Tibial nerve (tissue), 4 donors: ENCODE data around the gene SSR3. TPM values are rescaled to one million over a fixed set of nuclear protein-coding genes. Genes with fewer than 3 reads are reported as not detected.
"Not testable (repeated sequence)": the region's sequence is repeated elsewhere in the genome, so short reads cannot be mapped to it uniquely, and the experiment has no call there.

Experiments
- DNase-seq, 2 donors: peaks; one replicate each; pipeline ENCODE4 v3.0.0-alpha.2; 2019; ENCODE audit warnings: low spot score in 2 of 2
- H3K27ac ChIP-seq, 4 donors: fragments of 200-600 bp; sonication (generic) in 3 of 4; one replicate each; pipeline ENCODE4 v1.5.1; 2017 to 2019; ENCODE audit warnings: mild to moderate bottlenecking in 1 of 4
- H3K27me3 ChIP-seq, 2 donors: fragments of 200-600 bp; sonication (generic) in 1 of 2; one replicate each; pipeline versions ENCODE4 v1.5.1 to v1.6.0; 2017 to 2019
- H3K36me3 ChIP-seq, 3 donors: fragments of 200-600 bp; sonication (generic); one replicate each; pipeline ENCODE4 v1.5.1; 2018 to 2019
- H3K4me1 ChIP-seq, 4 donors: fragments of 200-600 bp; sonication (generic) in 3 of 4; one replicate each; pipeline ENCODE4 v1.5.1; 2017 to 2019
- H3K4me3 ChIP-seq, 4 donors: fragments of 200-600 bp; sonication (generic) in 3 of 4; one replicate each; pipeline ENCODE4 v1.5.1; 2017 to 2019; ENCODE audit warnings: mild to moderate bottlenecking in 1 of 4, moderate library complexity in 1 of 4
- H3K9me3 ChIP-seq, 4 donors: fragments of 200-600 bp; sonication (generic) in 3 of 4; one replicate each; pipeline ENCODE4 v1.5.1; 2017 to 2019
- EP300 ChIP-seq, 2 donors: sonication (generic); formaldehyde crosslinking; IDR thresholded peaks; one replicate each; pipeline ENCODE4 v1.6.1; 2017; ENCODE audit warnings: antibody characterized with exemption in 2 of 2, mild to moderate bottlenecking in 1 of 2
- POLR2A ChIP-seq, 2 donors: fragments of 450-650 bp; IDR thresholded peaks; one replicate each; pipeline ENCODE4 v1.6.1; 2017; ENCODE audit warnings: antibody characterized with exemption in 2 of 2, mild to moderate bottlenecking in 2 of 2, moderate library complexity in 2 of 2
- WGBS, 2 donors: methylation state at CpG; one replicate each; pipeline ENCODE4 v1.1.5; 2018; 5-methylcytosine and 5-hydroxymethylcytosine counted together
- total RNA-seq, 4 donors: library from RNA; depleted of rRNA; stranded (reverse); fragments of >200 nt; gene quantifications; one replicate each; pipeline ENCODE4 v1.1.0, GENCODE V29; 2016
- TF ChIP-seq, protein P1 (sequence below), 5 experiments: fragments of 200-600 bp in 3 of 5; fragments of 450-650 bp in 2 of 5; sonication (generic) in 3 of 5; IDR thresholded peaks; one replicate each; pipeline ENCODE4 v1.5.1; 2016 to 2019; ENCODE audit warnings: antibody characterized with exemption in 5 of 5, mild to moderate bottlenecking in 3 of 5, moderate library complexity in 2 of 5

Gene SSR3
- total RNA-seq, 4 donors from 2014 or later, result 73.2 to 88.5 (median 79.0) TPM

DNA sequence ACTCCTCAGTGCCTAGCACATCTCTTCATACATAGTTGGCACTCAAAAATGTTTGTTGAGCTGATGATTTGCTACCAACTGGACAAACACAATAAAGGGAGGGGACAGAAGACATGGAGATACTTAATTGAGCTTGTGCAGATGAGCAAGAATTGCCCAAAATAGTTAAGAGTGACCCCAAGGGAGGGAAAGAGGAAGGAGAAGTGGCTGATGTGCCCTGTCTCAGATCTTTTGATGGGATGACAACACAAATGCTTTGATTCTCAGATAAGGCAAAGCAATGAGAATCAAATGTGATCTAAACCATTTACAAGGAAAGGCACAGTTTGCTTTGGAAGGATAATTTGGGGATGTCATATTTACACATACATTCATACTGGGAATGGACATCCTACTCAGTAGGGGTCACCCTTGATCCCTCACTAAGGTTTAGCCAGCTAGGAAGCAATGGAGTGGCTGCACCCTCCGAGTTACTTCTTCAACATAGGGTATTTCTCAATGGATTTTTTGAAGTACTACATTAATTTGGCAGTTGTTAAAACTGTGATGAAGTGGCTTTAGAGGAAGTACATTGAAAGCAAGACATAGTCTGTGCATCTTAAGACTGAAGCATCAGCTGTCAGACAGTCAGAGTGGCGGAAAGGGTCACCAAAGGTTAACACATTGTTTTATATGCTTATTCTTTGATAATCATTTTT lies 21.9 kb upstream of the SSR3 start:
- H3K4me3 ChIP-seq, result no peak overlapping the region
- no peaks in the 10 kb centered on the region for H3K36me3 ChIP-seq
- peak overlapping the region in 1 of 4 donors; percentile 8 for H3K27ac ChIP-seq
- DNase-seq, result no peak
- no peaks in the 10 kb centered on the region for H3K27me3 ChIP-seq
- 78 to 84% methylated on average over 2 of the region's 2 CpGs for WGBS, 2 donors
- H3K9me3 ChIP-seq, result no peaks in the 10 kb centered on the region
- TF ChIP-seq, protein P1, sequence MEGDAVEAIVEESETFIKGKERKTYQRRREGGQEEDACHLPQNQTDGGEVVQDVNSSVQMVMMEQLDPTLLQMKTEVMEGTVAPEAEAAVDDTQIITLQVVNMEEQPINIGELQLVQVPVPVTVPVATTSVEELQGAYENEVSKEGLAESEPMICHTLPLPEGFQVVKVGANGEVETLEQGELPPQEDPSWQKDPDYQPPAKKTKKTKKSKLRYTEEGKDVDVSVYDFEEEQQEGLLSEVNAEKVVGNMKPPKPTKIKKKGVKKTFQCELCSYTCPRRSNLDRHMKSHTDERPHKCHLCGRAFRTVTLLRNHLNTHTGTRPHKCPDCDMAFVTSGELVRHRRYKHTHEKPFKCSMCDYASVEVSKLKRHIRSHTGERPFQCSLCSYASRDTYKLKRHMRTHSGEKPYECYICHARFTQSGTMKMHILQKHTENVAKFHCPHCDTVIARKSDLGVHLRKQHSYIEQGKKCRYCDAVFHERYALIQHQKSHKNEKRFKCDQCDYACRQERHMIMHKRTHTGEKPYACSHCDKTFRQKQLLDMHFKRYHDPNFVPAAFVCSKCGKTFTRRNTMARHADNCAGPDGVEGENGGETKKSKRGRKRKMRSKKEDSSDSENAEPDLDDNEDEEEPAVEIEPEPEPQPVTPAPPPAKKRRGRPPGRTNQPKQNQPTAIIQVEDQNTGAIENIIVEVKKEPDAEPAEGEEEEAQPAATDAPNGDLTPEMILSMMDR (IDR thresholded peaks at IDR 0.05), result no peak
- no peak for TF ChIP-seq EP300 (IDR thresholded peaks at IDR 0.05)
- no peak for TF ChIP-seq POLR2A (IDR thresholded peaks at IDR 0.05)
- peaks cover 0 to 12% (median 3%) of the 10 kb centered on the region in 4 donors for H3K4me1 ChIP-seq

DNA sequence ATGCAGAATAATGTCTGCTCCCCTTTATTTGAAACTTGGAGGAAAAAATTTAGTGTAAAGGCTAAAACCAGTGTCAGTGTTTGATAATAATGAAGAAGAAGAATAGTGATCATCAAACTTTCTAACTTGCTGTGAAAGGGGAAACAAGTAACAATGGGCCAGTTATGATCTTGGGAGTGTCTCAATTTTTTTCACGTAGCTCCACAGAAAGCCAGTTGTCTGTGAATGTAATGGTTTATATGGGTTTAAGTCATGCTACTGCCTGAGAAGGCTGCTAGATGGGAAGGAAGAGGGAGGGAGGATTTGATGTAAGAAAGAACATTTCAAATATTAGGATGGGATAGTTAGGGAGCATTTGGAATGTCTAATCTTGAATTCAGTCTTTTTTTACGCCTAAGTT lies 21.1 kb upstream of the SSR3 start:
- TF ChIP-seq, protein P1 (IDR thresholded peaks at IDR 0.05), result no peak
- TF ChIP-seq POLR2A (IDR thresholded peaks at IDR 0.05) (no peak), EP300 (IDR thresholded peaks at IDR 0.05) (no peak)
- no peak for DNase-seq
- Histone ChIP-seq H3K27ac (peak overlapping the region in 1 of 4 donors; percentile 8), H3K36me3 (no peaks in the 10 kb centered on the region), H3K27me3 (no peaks in the 10 kb centered on the region), H3K4me3 (no peak overlapping the region), H3K9me3 (no peaks in the 10 kb centered on the region), H3K4me1 (peaks cover 0 to 12% (median 3%) of the 10 kb centered on the region in 4 donors)
- 43 to 53% methylated on average over 2 of the region's 2 CpGs for WGBS, 2 donors

DNA sequence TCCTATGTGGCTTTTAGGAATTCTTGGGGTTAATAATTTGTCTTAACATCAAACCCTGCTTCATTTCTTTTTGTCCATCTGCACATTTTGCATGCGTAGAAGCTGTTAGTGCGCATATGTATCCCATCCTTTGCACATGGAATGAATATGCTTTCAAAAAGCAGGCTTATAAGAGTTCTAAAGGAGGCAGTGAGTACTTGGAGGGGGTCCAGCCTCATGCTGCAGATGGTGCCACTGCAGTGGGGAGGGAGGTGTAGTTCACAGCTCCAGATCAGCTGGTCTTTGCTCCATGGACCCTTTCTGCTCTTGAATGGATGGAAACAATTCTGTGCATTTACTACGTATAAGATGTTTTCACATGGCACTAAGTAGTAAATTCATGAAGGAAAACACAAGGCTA lies 20.7 kb upstream of the SSR3 start:
- TF ChIP-seq, protein P1 (IDR thresholded peaks at IDR 0.05), result no peak
- TF ChIP-seq EP300 (IDR thresholded peaks at IDR 0.05), result no peak
- no peak for TF ChIP-seq POLR2A (IDR thresholded peaks at IDR 0.05)
- peaks cover 0 to 12% (median 3%) of the 10 kb centered on the region in 4 donors for H3K4me1 ChIP-seq
- no peaks in the 10 kb centered on the region for H3K9me3 ChIP-seq
- no peak overlapping the region for H3K27ac ChIP-seq
- no peaks in the 10 kb centered on the region for H3K27me3 ChIP-seq
- WGBS, 2 donors, result 49 to 60% methylated on average over 3 of the region's 3 CpGs
- no peaks in the 10 kb centered on the region for H3K36me3 ChIP-seq
- DNase-seq, result no peak
- no peak overlapping the region for H3K4me3 ChIP-seq

DNA sequence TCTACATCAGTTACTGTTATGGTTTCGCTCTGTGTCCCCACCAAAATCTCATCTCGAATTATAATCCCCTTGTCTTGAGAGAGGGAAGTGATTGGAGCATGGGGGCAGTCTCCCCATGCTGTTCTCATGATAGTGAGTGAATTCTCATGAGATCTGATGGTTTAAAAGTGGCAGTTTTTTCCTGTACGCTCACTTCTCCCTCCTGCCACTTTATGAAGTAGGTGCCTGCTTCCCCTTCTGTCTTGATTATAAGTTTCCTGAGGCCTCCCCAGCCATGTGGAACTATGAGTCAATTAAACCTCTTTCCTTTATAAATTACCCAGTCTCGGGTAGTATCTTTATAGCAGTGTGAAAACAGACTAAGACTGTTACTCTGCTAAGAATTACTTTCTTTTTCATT lies 15.0 kb upstream of the SSR3 start:
- not testable (repeated sequence) for H3K4me3 ChIP-seq, H3K27me3 ChIP-seq, H3K36me3 ChIP-seq, H3K9me3 ChIP-seq, H3K27ac ChIP-seq, DNase-seq, H3K4me1 ChIP-seq
- WGBS, 2 donors, result 67 to 71% methylated on average over 4 of the region's 4 CpGs

DNA sequence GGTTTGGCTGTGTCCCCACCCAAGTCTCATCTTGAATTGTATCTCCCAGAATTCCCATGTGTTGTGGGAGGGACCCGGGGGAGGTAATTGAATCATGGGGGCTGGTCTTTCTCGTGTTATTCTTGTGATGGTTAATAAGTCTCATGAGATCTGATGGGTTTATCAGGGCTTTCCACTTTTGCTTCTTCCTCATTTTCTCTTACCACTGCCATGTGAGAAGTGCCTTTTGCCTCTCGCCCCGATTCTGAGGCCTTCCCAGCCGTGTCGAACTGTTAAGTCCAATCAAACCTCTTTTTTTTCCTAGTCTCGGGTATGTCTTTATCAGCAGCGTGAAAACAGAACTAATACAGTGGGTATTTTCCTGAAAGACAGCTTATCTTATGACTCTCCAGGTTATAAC lies 14.1 kb upstream of the SSR3 start:
- not testable (repeated sequence) for DNase-seq, H3K27ac ChIP-seq, H3K9me3 ChIP-seq, H3K4me1 ChIP-seq, H3K4me3 ChIP-seq, H3K27me3 ChIP-seq, H3K36me3 ChIP-seq
- 86 to 90% methylated on average over 8 of the region's 8 CpGs for WGBS, 2 donors

DNA sequence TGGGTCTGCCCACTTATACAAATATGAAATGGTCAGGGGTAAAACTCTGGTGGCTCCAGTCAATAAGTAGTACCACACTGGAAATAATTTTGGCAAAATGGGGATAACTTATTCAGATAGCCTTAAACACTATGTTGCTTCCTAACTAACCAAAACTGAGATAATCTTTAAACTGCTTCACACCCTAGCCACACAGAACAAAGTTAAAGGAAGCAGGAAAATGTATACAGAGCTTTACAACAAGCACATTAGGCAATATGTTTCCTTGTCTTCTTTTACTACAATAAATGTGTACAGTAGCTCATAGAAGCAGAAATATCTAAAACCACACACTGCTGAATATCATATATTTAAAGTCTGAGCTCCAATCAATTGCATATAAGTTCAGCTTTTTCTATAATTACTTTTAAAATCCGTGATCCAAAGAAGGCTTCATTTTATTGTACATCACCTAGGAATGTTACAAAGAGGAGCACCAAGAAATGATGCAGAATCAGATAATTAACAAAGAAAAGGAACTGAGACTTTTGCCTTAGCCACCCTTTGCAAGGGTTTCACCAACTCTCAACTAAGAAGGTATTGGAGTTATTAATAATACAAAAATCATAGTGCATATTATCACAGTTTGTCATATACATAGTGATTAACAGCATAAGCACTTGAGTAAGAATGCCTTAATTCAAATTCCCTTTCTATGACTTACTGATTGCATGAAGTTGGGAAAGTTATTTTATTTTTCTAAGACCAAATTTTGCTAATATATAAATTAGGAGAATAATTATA lies 9.2 kb upstream of the SSR3 start:
- H3K27me3 ChIP-seq, result no peaks in the 10 kb centered on the region
- H3K9me3 ChIP-seq, result no peaks in the 10 kb centered on the region
- TF ChIP-seq POLR2A (IDR thresholded peaks at IDR 0.05), result no peak
- TF ChIP-seq, protein P1 (IDR thresholded peaks at IDR 0.05), result no peak
- TF ChIP-seq EP300 (IDR thresholded peaks at IDR 0.05), result no peak
- H3K4me3 ChIP-seq, result no peak overlapping the region
- H3K27ac ChIP-seq, result no peak overlapping the region
- DNase-seq, result no peak
- no peaks in the 10 kb centered on the region for H3K36me3 ChIP-seq
- 59 to 65% methylated on average over 1 of the region's 1 CpG for WGBS, 2 donors
- H3K4me1 ChIP-seq, result no peaks in the 10 kb centered on the region

DNA sequence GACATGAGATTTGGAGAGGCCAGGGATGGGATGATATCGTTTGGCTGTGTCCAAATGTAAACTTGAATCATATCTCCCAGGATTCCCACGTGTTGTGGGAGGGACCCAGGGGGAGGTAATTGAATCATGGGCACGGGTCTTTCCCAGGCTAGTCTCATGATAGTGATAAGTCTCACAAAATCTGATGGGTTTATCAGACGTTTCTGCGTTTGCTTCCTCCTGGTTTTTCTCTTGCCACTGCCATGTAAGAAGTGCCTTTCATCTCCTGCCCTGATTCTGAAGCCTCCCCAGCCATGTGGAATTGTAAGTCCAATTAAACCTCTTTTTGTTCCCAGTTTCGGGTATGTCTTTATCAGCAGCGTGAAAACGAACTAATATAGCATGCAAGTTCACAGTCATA lies 7.6 kb upstream of the SSR3 start:
- WGBS, 2 donors, result 72 to 79% methylated on average over 8 of the region's 8 CpGs
- DNase-seq, H3K9me3 ChIP-seq, H3K36me3 ChIP-seq, H3K27me3 ChIP-seq, H3K27ac ChIP-seq, H3K4me1 ChIP-seq, H3K4me3 ChIP-seq: not testable (repeated sequence)
